Tibial artery (tissue), 4 donors: ENCODE data around the gene STARD10.

Source experiments
- DNase-seq, 2 donors: peaks; one replicate each; pipeline ENCODE4 v3.0.0-alpha.2; 2019
- H3K27ac ChIP-seq, 2 donors: fragments of 200-600 bp; sonication (generic) in 1 of 2; 1 replicate in 1 of 2; 2 replicates in 1 of 2; pipeline ENCODE4 v1.5.1; 2018 to 2019; ENCODE audit warnings: mild to moderate bottlenecking in 1 of 2
- H3K27me3 ChIP-seq, 2 donors: fragments of 200-600 bp; sonication (generic) in 1 of 2; one replicate each; pipeline versions ENCODE4 v1.5.1 to v1.6.0; 2016 to 2019
- H3K36me3 ChIP-seq, 3 donors: fragments of 200-600 bp; sonication (generic) in 2 of 3; one replicate each; pipeline ENCODE4 v1.5.1; 2016 to 2019; ENCODE audit warnings: mild to moderate bottlenecking in 2 of 3
- H3K4me1 ChIP-seq, 4 donors: fragments of 200-600 bp; sonication (generic) in 2 of 4; 1 replicate in 3 of 4; 2 replicates in 1 of 4; pipeline ENCODE4 v1.5.1; 2016 to 2019
- H3K4me3 ChIP-seq, 2 donors: fragments of 200-600 bp; sonication (generic) in 1 of 2; 1 replicate in 1 of 2; 2 replicates in 1 of 2; pipeline ENCODE4 v1.5.1; 2018 to 2019; ENCODE audit warnings: mild to moderate bottlenecking in 2 of 2
- H3K9me3 ChIP-seq, 3 donors: fragments of 200-600 bp; sonication (generic) in 1 of 3; one replicate each; pipeline ENCODE4 v1.5.1; 2016 to 2019
- intact Hi-C: fragments of 100-400 bp; cut with DNase I; formaldehyde crosslinking; loops from one replicate; pipeline ENCODE4 v1.15.0; 2023; ENCODE audit warnings: low total_unique reads
- TF ChIP-seq, protein P1 (sequence below), 2 experiments: fragments of 200-600 bp in 1 of 2; fragments of 450-650 bp in 1 of 2; IDR thresholded peaks; one replicate each; pipeline ENCODE4 v1.5.1; 2017 to 2019; ENCODE audit warnings: antibody characterized with exemption in 2 of 2, mild to moderate bottlenecking in 1 of 2, moderate library complexity in 1 of 2

Gene STARD10

DNA sequence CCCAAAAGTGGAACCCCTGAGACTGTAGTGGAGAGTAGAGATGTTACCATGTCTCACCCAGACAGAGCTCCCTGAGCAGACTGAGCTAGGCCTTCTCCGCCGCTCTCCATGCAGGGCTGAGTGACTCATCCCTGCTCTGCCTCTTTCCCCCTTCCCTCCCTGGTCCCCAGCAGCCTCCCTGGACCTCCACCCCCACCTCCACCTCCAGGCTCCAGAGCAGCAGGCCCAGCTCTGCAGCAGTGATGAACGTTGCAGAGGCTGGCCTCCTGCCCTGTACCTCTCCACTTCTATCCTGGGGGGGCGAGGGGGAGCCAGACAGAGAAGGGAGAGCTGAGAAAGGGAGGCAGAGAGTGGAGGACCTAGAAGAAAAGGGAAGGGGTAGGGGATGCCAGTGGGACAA lies 22.3 kb downstream of the STARD10 start:
- no peak for DNase-seq
- H3K27me3 ChIP-seq, result no peaks in the 10 kb centered on the region
- intact Hi-C loops, result no loop called here
- TF ChIP-seq, protein P1, sequence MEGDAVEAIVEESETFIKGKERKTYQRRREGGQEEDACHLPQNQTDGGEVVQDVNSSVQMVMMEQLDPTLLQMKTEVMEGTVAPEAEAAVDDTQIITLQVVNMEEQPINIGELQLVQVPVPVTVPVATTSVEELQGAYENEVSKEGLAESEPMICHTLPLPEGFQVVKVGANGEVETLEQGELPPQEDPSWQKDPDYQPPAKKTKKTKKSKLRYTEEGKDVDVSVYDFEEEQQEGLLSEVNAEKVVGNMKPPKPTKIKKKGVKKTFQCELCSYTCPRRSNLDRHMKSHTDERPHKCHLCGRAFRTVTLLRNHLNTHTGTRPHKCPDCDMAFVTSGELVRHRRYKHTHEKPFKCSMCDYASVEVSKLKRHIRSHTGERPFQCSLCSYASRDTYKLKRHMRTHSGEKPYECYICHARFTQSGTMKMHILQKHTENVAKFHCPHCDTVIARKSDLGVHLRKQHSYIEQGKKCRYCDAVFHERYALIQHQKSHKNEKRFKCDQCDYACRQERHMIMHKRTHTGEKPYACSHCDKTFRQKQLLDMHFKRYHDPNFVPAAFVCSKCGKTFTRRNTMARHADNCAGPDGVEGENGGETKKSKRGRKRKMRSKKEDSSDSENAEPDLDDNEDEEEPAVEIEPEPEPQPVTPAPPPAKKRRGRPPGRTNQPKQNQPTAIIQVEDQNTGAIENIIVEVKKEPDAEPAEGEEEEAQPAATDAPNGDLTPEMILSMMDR (IDR thresholded peaks at IDR 0.05), result no peak
- H3K4me3 ChIP-seq, result no peak overlapping the region
- H3K27ac ChIP-seq, result no peak overlapping the region
- H3K9me3 ChIP-seq, result no peaks in the 10 kb centered on the region
- H3K4me1 ChIP-seq, result peaks cover 0 to 25% (median 3%) of the 10 kb centered on the region in 4 donors
- H3K36me3 ChIP-seq, result peaks cover 0 to 16% (median 0%) of the 10 kb centered on the region in 3 donors

DNA sequence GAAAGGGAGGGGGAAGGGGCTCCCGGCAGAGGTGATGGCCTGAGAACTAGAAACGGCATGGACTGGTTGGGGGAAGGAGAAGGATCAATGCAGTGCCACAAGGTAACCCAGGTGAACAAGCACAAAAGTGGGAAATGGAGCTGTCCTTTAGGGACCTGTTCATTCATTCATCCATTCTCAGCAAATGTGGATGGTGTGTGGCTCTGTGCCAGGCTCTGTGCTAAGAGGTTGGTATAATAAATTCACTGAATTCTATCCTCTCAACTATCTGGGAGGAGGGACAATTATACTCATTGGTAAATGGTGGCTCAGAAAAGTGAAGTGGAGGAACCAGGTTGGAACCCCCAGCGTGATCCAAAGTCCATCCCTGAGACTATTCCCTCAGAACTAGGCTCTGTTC lies 23.0 kb downstream of the STARD10 start:
- H3K4me1 ChIP-seq, result peaks cover 0 to 25% (median 3%) of the 10 kb centered on the region in 4 donors
- intact Hi-C loops, result no loop called here
- no peaks in the 10 kb centered on the region for H3K27me3 ChIP-seq

DNA sequence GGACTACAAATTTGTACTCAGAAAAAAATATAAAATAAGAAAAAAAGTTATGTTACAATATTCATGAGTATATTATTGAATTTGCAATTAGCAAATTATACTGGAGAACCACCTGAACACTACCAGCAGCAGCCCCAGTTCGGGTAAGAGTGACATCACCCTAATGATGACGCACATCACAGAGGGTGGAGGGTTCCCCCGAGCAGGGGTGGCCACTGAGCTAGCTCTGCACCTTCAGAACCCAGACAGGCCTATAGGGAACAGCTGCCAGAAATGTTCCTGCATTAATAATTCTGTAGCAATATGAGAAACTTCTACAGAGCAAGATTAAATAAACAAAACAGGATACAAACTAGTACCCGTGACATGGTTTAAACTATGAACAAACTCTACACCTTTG lies 24.2 kb downstream of the STARD10 start:
- peaks cover 0 to 13% (median 0%) of the 10 kb centered on the region in 3 donors for H3K36me3 ChIP-seq
- H3K27ac ChIP-seq, result no peak overlapping the region
- peaks cover 0 to 19% (median 3%) of the 10 kb centered on the region in 4 donors for H3K4me1 ChIP-seq
- no peaks in the 10 kb centered on the region for H3K27me3 ChIP-seq
- TF ChIP-seq, protein P1 (IDR thresholded peaks at IDR 0.05), result no peak
- H3K4me3 ChIP-seq, result no peak overlapping the region
- DNase-seq, result no peak
- intact Hi-C loops, result no loop called here
- H3K9me3 ChIP-seq, result no peaks in the 10 kb centered on the region

More for the DNA sequence above, 23.0 kb downstream of the STARD10 start:
- peaks cover 0 to 13% (median 0%) of the 10 kb centered on the region in 3 donors for H3K36me3 ChIP-seq
- DNase-seq, result no peak
- no peaks in the 10 kb centered on the region for H3K9me3 ChIP-seq
- no peak overlapping the region for H3K27ac ChIP-seq
- TF ChIP-seq, protein P1 (IDR thresholded peaks at IDR 0.05), result no peak
- H3K4me3 ChIP-seq, result no peak overlapping the region

DNA sequence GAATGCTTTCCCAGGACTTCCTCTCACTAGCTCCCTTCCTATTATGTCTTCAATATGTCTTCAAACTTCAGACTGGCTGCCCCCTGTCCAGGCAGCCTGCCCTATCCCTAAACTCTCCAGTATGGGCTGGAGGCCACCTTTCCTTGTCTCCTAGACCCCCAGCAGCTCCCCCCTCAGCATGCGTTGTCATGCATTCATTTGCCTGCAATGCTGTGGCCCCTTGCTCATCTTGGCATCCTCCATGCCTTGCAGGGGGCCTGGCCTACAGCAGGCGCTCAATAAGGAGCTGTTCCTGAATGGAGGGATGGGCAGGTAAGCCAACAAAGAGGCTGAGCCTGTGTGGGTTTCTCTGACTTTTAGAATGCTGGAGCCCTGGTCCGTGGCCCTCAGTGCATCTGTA lies 25.3 kb downstream of the STARD10 start:
- intact Hi-C loops, result no loop called here
- Histone ChIP-seq H3K9me3 (no peaks in the 10 kb centered on the region), H3K4me3 (no peak overlapping the region), H3K4me1 (peaks cover 0 to 8% (median 3%) of the 10 kb centered on the region in 4 donors), H3K36me3 (peaks cover 0 to 13% (median 0%) of the 10 kb centered on the region in 3 donors), H3K27me3 (no peaks in the 10 kb centered on the region), H3K27ac (no peak overlapping the region)
- no peak for DNase-seq
- TF ChIP-seq, protein P1 (IDR thresholded peaks at IDR 0.05), result no peak

DNA sequence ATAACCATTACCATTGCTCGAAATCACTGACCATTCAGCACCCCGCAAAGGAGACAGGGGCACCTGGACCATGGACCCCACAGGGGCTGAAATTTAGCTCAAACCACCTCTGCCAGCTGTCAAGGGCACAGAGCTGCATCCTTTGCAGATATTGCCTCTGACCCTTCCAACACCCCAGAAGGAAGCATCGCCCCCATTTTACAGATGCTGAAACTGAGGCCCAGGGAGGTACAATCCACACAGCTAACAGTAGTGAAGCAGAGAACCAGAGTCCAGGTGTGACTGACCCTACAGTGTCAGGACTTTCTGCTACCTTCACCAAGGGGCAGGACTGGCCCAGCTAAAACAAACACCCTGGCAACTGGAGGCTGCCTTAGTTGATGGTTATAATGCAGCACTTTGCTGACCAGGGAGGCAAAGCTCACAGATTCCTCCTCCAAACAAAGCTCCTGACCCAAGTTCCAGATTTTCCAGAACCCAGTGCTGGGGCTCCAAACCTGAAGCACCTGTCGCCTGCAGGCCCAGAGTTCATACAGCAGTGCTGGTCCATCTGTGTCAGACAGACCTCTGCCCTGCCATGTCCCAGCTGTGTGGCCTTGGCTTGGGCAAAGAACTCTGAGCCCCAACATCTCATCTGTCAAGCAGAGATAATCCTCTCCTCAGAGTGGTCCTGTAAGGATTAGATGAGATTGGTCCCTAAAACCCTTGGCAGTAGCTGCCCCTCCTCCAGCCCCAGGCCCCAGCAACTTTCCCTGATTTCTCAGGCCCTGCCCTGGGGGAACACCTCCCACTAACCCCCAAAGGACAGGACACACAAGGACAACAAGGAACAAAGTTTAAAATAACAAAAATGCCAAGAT lies 26.4 kb downstream of the STARD10 start:
- Histone ChIP-seq H3K27me3 (no peaks in the 10 kb centered on the region), H3K4me1 (no peaks in the 10 kb centered on the region)
- TF ChIP-seq, protein P1 (IDR thresholded peaks at IDR 0.05), result no peak

More for the DNA sequence above, 26.4 kb downstream of the STARD10 start:
- H3K9me3 ChIP-seq, result no peaks in the 10 kb centered on the region
- no peak overlapping the region for H3K4me3 ChIP-seq
- no peak for DNase-seq
- peaks cover 0 to 10% (median 0%) of the 10 kb centered on the region in 3 donors for H3K36me3 ChIP-seq
- H3K27ac ChIP-seq, result no peak overlapping the region
- intact Hi-C loops, result no loop called here
